Measurements from ENCODE around the gene OGA.

Gene OGA

DNA sequence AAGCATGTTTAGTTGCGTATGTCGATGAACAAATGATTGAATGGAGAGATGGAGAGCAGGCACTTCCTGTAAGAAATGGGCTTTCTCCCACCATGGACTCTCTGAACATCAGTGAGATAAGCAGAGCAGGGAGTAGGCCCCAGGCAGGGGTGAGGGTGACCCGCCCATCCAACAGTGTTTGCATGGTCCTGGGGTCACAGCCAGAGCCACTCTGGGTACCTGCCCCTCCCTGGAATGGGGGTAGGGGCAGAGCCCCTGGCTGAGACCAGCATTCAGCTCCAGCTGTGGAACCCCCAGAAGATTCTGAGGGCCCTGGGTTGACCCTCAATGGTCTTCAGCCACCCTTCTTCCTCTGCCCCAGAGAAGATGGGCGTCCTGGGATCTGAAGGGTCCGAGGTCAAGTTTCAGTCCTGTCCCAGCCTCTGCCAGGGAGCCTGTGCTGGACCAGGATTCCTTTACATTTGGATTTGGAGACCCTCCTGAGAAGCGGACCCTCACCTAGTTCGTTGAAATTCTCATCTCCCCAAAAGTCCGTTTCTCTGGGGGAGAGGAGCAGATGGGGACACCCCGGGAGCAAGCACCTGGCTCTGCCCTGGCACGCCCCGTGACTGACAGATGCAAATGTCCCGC lies 40.0 kb downstream of the OGA start:
- POLR2A ChIA-PET: no interaction called here
- Histone ChIP-seq H3K9me3 (ENCODE audit: control insufficient read depth, insufficient read depth, low read depth, low read length) (no peaks in the 10 kb centered on the region), H3K36me3 (ENCODE audit: control insufficient read depth in 2 of 2, insufficient read depth in 1 of 2, low read length in 2 of 2) (peaks cover 0 to 9% of the 10 kb centered on the region in 2 experiments; a peak in 1 of 3 replicates), H3K4me3 (ENCODE audit: low read depth, low read length) (no peak overlapping the region), H3K4me1 (ENCODE audit: control insufficient read depth, insufficient read depth, low read length) (peaks cover 18% of the 10 kb centered on the region), H3K27ac (ENCODE audit: extremely low read depth, low read depth, low read length) (no peak overlapping the region)
- CTCF ChIA-PET: interaction anchor here (0.6 to 8.1 kb wide), 3 partner anchors 153 to 295 kb away, joined by 3 to 203 read pairs (median 3); no protein-coding TSS in a partner anchor
- TF ChIP-seq ZIC2 (tag by site-specific recombination; IDR thresholded peaks at IDR 0.05) (peak; percentile 48), GLIS2 (tag by site-specific recombination; IDR thresholded peaks at IDR 0.05) (0 out of 2 replicates have a peak, but pooled peaks have one; percentile 31), ZNF214 (tag by site-specific recombination; IDR thresholded peaks at IDR 0.05; ENCODE audit: borderline replicate concordance) (no peak)
- TF ChIP-seq, protein P1, sequence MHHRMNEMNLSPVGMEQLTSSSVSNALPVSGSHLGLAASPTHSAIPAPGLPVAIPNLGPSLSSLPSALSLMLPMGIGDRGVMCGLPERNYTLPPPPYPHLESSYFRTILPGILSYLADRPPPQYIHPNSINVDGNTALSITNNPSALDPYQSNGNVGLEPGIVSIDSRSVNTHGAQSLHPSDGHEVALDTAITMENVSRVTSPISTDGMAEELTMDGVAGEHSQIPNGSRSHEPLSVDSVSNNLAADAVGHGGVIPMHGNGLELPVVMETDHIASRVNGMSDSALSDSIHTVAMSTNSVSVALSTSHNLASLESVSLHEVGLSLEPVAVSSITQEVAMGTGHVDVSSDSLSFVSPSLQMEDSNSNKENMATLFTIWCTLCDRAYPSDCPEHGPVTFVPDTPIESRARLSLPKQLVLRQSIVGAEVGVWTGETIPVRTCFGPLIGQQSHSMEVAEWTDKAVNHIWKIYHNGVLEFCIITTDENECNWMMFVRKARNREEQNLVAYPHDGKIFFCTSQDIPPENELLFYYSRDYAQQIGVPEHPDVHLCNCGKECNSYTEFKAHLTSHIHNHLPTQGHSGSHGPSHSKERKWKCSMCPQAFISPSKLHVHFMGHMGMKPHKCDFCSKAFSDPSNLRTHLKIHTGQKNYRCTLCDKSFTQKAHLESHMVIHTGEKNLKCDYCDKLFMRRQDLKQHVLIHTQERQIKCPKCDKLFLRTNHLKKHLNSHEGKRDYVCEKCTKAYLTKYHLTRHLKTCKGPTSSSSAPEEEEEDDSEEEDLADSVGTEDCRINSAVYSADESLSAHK (tag by site-specific recombination; IDR thresholded peaks at IDR 0.05): 0 out of 2 replicates have a peak, but pooled peaks have one; percentile 12

DNA sequence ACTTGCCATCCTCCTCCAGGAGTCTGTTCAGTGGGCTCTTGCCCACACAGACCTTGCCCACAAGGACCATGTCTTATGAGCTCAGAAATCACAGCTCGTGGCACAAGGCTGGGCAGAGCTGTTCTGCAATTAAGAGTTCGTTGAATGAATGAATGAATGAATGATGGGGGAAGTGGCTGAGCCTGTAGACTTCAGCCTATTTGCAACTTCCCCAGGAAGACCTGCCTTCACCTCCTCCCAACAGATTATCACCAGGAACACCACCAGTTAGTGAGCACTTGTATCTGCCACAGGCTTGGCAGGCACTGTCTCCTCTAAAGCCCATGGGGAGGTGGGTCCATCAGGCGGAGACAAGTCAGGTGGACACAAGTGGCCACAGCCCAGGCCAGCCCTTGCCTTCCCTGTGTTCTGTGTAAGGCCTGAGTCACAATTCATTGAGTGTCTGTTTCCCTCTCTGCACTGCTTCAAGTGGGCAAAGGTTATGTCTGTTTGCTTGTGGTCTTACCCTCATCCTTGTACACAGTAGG lies 40.6 kb downstream of the OGA start:
- CTCF ChIA-PET: interaction anchor here (0.6 to 8.1 kb wide), 3 partner anchors 20 to 310 kb away, joined by 3 to 203 read pairs (median 4); no protein-coding TSS in a partner anchor
- Histone ChIP-seq H3K9me3 (ENCODE audit: control insufficient read depth, insufficient read depth, low read depth, low read length) (no peaks in the 10 kb centered on the region), H3K4me1 (ENCODE audit: control insufficient read depth, insufficient read depth, low read length) (peaks cover 18% of the 10 kb centered on the region), H3K36me3 (ENCODE audit: control insufficient read depth in 2 of 2, insufficient read depth in 1 of 2, low read length in 2 of 2) (peaks cover 0 to 9% of the 10 kb centered on the region in 2 experiments; a peak in 1 of 3 replicates), H3K27ac (ENCODE audit: extremely low read depth, low read depth, low read length) (no peak overlapping the region), H3K4me3 (ENCODE audit: low read depth, low read length) (no peak overlapping the region)
- POLR2A ChIA-PET: no interaction called here
- TF ChIP-seq ZNF16 (tag by site-specific recombination; IDR thresholded peaks at IDR 0.05; ENCODE audit: low read depth) (no peak), GLIS2 (tag by site-specific recombination; IDR thresholded peaks at IDR 0.05) (0 out of 2 replicates have a peak, but pooled peaks have one; percentile 8), ZNF24 (tag by site-specific recombination; IDR thresholded peaks at IDR 0.05) (peak; percentile 94)

DNA sequence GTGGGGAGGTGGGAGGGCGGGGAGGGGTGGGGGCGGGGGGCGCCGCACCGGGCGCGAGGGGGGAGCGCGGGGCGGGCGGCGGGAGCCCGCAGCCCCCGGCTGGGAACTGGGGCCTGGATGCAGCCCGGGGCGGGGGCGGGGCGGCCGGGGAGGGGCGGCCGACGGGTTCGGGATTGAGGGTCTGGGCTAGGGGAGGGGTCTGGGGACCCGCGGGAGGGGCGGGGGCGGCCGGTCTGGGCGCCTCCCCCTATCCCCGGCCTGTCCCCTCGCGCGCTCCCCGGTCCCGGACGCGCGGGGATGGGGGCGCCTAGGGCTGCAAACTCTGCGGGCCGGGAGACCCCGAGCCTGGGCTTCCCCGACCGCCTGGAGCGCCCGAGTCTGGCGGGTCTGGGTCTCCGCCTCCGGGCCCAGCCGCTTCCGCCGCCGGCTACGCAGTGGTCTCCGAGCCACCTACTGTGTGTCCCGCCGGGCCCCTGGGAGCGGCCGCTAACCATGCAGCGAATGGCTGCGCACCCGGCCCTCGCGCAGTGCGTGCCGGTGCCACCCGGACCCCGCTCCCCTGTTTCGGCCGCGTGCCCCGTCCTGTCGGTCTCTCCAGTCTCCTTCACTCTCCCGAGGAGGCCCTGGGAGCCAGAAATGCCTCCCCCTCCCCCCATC lies 42.0 kb downstream of the OGA start:
- POLR2A ChIA-PET: no interaction called here
- H3K27ac ChIP-seq (ENCODE audit: extremely low read depth, low read depth, low read length): no peak overlapping the region
- CTCF ChIA-PET: interaction anchor here (0.6 to 0.7 kb wide), 3 partner anchors 13 to 77 kb away, joined by 3 to 7 read pairs (median 5); no protein-coding TSS in a partner anchor
- peaks cover 16% of the 10 kb centered on the region for H3K4me1 ChIP-seq (ENCODE audit: control insufficient read depth, insufficient read depth, low read length)
- H3K9me3 ChIP-seq (ENCODE audit: control insufficient read depth, insufficient read depth, low read depth, low read length): no peaks in the 10 kb centered on the region
- no peak overlapping the region; the same call in 1 of the 2 replicates for H3K4me3 ChIP-seq (ENCODE audit: low read depth, low read length)
- H3K36me3 ChIP-seq (ENCODE audit: control insufficient read depth in 2 of 2, insufficient read depth in 1 of 2, low read length in 2 of 2): no peaks in the 10 kb centered on the region
- TF ChIP-seq, protein P2, sequence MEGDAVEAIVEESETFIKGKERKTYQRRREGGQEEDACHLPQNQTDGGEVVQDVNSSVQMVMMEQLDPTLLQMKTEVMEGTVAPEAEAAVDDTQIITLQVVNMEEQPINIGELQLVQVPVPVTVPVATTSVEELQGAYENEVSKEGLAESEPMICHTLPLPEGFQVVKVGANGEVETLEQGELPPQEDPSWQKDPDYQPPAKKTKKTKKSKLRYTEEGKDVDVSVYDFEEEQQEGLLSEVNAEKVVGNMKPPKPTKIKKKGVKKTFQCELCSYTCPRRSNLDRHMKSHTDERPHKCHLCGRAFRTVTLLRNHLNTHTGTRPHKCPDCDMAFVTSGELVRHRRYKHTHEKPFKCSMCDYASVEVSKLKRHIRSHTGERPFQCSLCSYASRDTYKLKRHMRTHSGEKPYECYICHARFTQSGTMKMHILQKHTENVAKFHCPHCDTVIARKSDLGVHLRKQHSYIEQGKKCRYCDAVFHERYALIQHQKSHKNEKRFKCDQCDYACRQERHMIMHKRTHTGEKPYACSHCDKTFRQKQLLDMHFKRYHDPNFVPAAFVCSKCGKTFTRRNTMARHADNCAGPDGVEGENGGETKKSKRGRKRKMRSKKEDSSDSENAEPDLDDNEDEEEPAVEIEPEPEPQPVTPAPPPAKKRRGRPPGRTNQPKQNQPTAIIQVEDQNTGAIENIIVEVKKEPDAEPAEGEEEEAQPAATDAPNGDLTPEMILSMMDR (tag by site-specific recombination; IDR thresholded peaks at IDR 0.05): no peak
- TF ChIP-seq ZNF677 (tag by site-specific recombination; IDR thresholded peaks at IDR 0.05) (no peak), ZNF10 (tag by site-specific recombination; IDR thresholded peaks at IDR 0.05) (no peak), ZNF623 (tag by site-specific recombination; IDR thresholded peaks at IDR 0.05) (no peak), ZNF223 (tag by site-specific recombination; IDR thresholded peaks at IDR 0.05) (no peak), ZFP3 (tag by site-specific recombination; IDR thresholded peaks at IDR 0.05; ENCODE audit: low read depth) (no peak)
- TF ChIP-seq, protein P3, sequence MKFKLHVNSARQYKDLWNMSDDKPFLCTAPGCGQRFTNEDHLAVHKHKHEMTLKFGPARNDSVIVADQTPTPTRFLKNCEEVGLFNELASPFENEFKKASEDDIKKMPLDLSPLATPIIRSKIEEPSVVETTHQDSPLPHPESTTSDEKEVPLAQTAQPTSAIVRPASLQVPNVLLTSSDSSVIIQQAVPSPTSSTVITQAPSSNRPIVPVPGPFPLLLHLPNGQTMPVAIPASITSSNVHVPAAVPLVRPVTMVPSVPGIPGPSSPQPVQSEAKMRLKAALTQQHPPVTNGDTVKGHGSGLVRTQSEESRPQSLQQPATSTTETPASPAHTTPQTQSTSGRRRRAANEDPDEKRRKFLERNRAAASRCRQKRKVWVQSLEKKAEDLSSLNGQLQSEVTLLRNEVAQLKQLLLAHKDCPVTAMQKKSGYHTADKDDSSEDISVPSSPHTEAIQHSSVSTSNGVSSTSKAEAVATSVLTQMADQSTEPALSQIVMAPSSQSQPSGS (tag by site-specific recombination; IDR thresholded peaks at IDR 0.05; ENCODE audit: low read depth): no peak
- TF ChIP-seq, protein P4, sequence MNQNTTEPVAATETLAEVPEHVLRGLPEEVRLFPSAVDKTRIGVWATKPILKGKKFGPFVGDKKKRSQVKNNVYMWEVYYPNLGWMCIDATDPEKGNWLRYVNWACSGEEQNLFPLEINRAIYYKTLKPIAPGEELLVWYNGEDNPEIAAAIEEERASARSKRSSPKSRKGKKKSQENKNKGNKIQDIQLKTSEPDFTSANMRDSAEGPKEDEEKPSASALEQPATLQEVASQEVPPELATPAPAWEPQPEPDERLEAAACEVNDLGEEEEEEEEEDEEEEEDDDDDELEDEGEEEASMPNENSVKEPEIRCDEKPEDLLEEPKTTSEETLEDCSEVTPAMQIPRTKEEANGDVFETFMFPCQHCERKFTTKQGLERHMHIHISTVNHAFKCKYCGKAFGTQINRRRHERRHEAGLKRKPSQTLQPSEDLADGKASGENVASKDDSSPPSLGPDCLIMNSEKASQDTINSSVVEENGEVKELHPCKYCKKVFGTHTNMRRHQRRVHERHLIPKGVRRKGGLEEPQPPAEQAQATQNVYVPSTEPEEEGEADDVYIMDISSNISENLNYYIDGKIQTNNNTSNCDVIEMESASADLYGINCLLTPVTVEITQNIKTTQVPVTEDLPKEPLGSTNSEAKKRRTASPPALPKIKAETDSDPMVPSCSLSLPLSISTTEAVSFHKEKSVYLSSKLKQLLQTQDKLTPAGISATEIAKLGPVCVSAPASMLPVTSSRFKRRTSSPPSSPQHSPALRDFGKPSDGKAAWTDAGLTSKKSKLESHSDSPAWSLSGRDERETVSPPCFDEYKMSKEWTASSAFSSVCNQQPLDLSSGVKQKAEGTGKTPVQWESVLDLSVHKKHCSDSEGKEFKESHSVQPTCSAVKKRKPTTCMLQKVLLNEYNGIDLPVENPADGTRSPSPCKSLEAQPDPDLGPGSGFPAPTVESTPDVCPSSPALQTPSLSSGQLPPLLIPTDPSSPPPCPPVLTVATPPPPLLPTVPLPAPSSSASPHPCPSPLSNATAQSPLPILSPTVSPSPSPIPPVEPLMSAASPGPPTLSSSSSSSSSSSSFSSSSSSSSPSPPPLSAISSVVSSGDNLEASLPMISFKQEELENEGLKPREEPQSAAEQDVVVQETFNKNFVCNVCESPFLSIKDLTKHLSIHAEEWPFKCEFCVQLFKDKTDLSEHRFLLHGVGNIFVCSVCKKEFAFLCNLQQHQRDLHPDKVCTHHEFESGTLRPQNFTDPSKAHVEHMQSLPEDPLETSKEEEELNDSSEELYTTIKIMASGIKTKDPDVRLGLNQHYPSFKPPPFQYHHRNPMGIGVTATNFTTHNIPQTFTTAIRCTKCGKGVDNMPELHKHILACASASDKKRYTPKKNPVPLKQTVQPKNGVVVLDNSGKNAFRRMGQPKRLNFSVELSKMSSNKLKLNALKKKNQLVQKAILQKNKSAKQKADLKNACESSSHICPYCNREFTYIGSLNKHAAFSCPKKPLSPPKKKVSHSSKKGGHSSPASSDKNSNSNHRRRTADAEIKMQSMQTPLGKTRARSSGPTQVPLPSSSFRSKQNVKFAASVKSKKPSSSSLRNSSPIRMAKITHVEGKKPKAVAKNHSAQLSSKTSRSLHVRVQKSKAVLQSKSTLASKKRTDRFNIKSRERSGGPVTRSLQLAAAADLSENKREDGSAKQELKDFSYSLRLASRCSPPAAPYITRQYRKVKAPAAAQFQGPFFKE (tag by site-specific recombination; IDR thresholded peaks at IDR 0.05; ENCODE audit: borderline replicate concordance): no peak
- TF ChIP-seq, protein P5, sequence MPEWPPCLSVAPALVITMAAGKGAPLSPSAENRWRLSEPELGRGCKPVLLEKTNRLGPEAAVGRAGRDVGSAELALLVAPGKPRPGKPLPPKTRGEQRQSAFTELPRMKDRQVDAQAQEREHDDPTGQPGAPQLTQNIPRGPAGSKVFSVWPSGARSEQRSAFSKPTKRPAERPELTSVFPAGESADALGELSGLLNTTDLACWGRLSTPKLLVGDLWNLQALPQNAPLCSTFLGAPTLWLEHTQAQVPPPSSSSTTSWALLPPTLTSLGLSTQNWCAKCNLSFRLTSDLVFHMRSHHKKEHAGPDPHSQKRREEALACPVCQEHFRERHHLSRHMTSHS (tag by site-specific recombination; IDR thresholded peaks at IDR 0.05): no peak
